ENCODE data around the gene TNP2.

Gene TNP2

DNA sequence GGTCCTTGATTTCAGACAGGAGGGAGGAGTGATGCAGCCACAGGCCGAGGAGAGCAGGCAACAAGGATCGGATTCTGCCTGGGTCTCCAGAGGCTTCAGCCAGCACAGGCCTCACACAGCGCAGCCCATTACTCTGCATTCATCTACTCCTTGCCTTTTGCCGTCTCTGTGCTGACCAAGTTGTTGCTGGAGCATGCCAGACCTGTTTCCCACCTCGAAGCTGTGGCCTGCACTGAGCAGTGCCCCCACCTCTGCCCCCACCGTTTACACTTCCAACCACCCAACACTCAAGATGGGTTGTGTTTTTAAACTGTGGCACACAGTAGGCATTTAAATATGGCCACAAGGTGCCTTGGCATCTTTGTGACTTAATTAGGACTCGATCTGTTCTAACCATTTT lies 5.8 kb upstream of the TNP2 start:
- Mint-ChIP-seq H3K4me3 (no peak overlapping the region), H3K4me1 (no peaks in the 10 kb centered on the region), H3K9me3 (no peaks in the 10 kb centered on the region), H3K27me3 (no peaks in the 10 kb centered on the region), H3K36me3 (ENCODE audit: low read depth) (no peaks in the 10 kb centered on the region), H3K27ac (no peak overlapping the region)
- ATAC-seq (no peak), DNase-seq (no peak)

DNA sequence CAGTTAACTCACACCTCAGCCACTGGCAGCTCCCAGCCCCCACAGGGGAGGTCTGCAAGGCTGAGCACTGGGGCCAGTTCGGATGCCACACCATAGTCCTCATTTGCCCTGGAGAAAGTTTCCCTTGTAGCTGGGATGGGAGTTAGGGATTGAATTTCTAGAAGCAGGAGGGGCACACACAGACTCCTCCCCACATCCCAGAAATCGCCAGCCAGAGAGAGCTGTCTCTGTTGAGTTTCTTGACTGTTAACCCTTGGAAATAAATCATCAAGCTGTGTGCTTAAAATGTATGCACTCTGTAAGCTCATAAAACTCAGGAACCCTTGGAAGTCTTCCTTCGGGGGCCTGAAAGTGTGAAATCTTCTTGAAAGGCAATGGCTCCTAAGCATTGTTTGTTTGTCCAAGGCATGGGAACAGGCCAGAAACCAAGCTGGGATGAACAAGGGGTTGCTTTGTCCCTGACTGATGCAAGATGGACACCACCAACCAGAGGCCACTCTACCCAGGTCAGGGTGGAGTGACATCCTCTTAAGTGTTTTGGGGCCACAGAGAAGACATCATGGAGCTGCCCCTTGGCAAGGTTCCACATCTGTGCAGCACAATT lies 4.7 kb upstream of the TNP2 start:
- ATAC-seq, result no peak
- Mint-ChIP-seq H3K27me3 (no peaks in the 10 kb centered on the region), H3K4me1 (no peaks in the 10 kb centered on the region), H3K4me3 (no peak overlapping the region), H3K9me3 (no peaks in the 10 kb centered on the region), H3K36me3 (ENCODE audit: low read depth) (no peaks in the 10 kb centered on the region), H3K27ac (no peak overlapping the region)
- no peak for DNase-seq

DNA sequence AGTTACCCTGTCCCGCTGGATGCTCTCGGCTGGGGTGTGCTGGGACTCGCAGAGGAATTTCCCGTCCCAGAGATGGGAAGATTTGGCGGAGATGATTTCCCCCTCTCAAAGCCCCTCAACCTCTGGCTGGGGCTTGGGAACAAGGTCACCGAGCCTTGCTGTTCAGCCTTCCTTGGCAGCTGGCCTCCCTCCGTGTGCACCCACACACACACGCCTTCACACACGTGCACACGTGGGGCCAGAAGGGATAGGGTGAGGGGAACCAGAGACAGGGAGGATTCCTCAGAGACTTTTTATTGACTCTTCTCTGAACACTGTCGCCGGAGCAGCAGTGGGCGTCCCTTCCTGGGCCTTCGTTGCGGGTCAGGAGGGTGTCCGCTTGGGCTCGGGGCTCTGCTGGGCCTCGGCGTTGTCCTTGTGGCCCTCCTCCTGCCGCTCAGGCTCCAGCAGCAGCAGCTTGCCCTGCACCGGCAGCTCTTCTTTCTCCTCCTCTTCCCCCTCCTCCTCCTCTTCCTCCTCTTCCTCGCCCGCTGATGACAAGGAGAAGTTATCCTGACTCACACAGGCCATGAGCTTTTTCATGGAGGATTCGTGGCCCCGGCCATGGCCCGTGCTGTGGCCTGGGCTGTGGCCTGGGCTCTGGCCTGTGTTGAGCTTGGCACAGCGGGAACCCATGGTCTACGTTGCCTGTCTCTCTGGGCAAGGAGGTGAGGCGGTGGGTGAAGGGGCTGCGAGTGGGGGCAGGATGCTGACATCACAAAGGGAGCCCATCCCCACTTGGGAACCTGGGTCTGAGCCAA lies 4.0 kb upstream of the TNP2 start, which contains the start of gene PRM3:
Gene PRM3 (minus strand): TSS at position 709 of the 800 bp plus-strand sequence. CDS start 34 bp downstream, at position 675.
- Mint-ChIP-seq H3K4me1 (no peaks in the 10 kb centered on the region), H3K9me3 (no peaks in the 10 kb centered on the region), H3K4me3 (no peak within 1 kb of the TSS), H3K27ac (no peak within 1 kb of the TSS), H3K27me3 (no peaks in the 10 kb centered on the region), H3K36me3 (ENCODE audit: low read depth) (no peaks in the 10 kb centered on the region)
- no peak for ATAC-seq
- no peak for DNase-seq

DNA sequence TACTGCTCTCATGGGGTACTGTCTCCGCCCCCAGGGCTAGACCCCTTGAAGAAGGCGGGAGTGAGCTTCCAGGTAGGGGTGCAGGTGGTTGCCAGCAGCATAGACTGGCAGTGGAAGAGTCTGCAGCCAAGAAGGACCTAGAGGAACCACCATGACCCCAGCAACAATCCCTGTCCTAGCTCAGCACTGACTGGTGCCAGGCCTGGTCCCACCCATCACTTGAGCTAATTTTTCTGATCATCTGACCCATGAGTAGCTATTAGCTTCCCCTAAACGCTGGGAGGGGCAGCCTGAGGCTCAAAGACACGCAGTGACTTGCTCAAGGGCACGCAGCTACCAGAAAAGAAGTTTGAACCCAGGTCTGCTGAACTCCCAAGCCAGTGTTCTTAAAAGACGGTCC lies 3.4 kb upstream of the TNP2 start:
- Mint-ChIP-seq H3K4me3 (no peak overlapping the region), H3K27me3 (no peaks in the 10 kb centered on the region), H3K36me3 (ENCODE audit: low read depth) (no peaks in the 10 kb centered on the region), H3K4me1 (no peaks in the 10 kb centered on the region), H3K27ac (no peak overlapping the region), H3K9me3 (no peaks in the 10 kb centered on the region)
- no peak for DNase-seq
- ATAC-seq, result peak; percentile 7

DNA sequence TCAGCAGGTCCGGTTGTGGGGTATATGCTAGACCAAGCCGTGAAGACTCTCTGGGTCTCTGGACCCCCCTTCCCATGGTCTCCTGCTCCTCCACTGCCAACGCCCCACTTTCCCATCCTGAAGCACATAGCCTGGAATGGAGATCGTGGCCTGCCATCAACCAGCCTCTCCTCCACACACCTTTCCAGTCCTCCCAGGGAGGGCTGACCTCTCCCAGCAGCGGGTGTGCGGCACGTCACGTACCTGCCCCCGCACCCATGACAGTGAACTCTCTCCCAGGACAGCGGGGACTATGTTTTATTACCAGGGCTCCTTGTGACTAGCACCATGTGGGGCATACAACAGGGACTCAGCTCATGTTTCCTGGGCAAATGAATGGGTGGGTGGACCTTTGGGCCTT lies 2.5 kb upstream of the TNP2 start:
- no peak overlapping the region for H3K27ac Mint-ChIP-seq
- DNase-seq (no peak), ATAC-seq (no peak)
- no peaks in the 10 kb centered on the region for H3K4me1 Mint-ChIP-seq
- no peaks in the 10 kb centered on the region for H3K27me3 Mint-ChIP-seq
- no peaks in the 10 kb centered on the region for H3K36me3 Mint-ChIP-seq (ENCODE audit: low read depth)
- no peak overlapping the region for H3K4me3 Mint-ChIP-seq
- H3K9me3 Mint-ChIP-seq, result no peaks in the 10 kb centered on the region

DNA sequence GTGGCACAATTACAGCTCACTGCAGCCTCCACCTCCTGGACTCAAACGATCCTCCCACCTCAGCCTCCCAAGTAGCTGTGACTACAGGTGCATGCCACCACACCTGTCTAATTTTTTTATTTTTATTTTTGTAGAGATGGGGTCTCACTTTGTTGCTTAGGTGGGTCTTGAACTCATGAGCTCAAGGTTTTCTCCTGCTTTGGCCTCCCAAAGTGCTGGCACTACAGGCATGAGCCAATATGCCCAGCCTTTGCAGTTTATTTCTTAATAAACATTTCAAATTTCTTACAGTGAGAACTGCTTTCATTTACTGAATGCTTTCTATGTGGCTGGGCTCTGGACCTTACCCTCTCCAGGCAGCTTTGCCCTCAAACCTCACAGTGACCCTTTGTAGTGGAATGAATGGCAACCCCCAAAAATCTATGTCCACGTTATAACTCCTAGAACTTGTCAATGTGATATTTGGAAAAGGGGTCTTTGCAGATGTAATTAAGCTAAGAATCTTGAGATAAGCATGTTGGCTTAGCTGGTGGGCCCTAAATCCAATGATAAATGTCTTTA lies 1.6 kb upstream of the TNP2 start:
- DNase-seq (no peak), ATAC-seq (no peak)
- no peaks in the 10 kb centered on the region for H3K9me3 Mint-ChIP-seq
- H3K4me3 Mint-ChIP-seq, result no peak overlapping the region
- no peaks in the 10 kb centered on the region for H3K4me1 Mint-ChIP-seq
- no peak overlapping the region for H3K27ac Mint-ChIP-seq
- no peaks in the 10 kb centered on the region for H3K36me3 Mint-ChIP-seq (ENCODE audit: low read depth)
- no peaks in the 10 kb centered on the region for H3K27me3 Mint-ChIP-seq

DNA sequence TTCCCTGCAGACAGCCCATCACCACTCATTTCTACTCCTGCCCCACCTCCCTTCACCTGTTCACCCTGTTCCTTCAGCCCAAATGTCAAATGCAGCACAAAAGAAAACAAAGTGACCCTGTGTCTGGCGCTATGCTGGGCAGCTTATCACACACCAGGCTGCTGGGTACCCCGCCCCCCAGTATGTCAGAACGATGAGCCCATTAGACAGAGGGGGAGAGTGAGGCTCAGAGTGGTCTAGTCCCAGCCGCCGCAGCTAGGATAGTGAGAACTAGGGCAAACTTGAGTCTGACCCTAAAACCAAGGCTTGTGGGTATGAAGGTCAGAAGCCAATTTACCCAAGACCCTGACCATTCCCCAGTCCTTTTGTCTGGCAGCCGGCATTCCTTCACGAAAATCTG lies 4.0 kb downstream of the TNP2 start:
- H3K36me3 Mint-ChIP-seq (ENCODE audit: low read depth), result no peaks in the 10 kb centered on the region
- no peaks in the 10 kb centered on the region for H3K9me3 Mint-ChIP-seq
- peaks cover 4% of the 10 kb centered on the region for H3K27me3 Mint-ChIP-seq
- DNase-seq (no peak), ATAC-seq (no peak)
- peaks cover 26% of the 10 kb centered on the region for H3K4me1 Mint-ChIP-seq
- H3K4me3 Mint-ChIP-seq, result no peak overlapping the region
- no peak overlapping the region for H3K27ac Mint-ChIP-seq

DNA sequence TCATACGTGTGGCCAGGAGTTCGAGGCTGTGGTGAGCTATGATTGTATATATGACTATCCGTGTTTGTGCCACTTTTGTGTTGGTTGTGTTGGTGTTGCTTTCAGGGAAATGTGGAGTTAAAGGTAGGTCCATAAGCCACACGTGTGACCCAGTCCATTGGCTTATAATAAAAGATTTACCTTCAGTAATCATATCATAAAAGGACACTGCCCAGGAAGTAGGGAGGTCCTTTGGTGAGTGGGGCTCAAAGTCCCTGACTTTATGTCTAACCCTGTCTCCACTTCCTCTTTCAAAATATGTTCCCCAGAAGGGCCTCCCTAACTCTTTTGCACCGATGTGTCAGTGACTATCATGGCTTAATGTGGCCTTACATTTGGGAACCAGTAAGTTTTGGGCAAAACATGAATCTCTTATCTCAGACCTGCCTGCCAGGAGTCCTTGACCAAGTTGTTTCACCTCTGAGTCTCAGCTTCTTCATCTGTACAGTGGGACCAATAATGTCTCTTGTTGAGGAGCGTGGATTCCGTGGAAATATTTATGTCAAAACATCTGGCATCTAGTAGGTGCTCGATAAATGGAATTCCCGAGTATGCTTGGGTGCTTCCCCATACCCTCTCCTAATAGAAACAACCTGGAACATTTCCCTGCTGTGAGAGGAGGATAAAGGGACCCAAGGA lies 4.8 kb downstream of the TNP2 start:
- DNase-seq, result no peak
- no peaks in the 10 kb centered on the region for H3K36me3 Mint-ChIP-seq (ENCODE audit: low read depth)
- no peak for ATAC-seq
- peaks cover 29% of the 10 kb centered on the region for H3K4me1 Mint-ChIP-seq
- no peak overlapping the region for H3K4me3 Mint-ChIP-seq
- peaks cover 4% of the 10 kb centered on the region for H3K27me3 Mint-ChIP-seq
- no peaks in the 10 kb centered on the region for H3K9me3 Mint-ChIP-seq
- H3K27ac Mint-ChIP-seq, result peak overlapping the region; percentile 64

DNA sequence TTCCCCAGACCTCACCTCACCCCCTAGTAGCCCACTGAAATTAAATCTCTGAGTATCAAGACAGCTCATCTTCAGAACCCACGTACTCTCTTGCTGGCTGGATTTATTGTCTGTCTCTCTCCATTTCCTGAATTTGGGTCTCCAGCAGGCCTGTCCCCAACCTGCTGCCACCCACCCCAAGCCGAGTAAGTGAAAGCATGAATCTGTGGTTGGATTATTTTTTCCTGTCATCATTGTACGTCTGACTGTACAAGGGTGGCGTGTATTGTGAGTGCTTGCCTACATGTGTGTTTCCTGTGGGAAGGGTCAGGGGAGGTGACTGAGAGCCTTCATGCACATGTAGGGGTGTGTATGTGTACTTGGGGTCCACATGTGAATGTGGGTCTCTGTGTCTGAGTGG lies 5.4 kb downstream of the TNP2 start:
- peak; percentile 52 for DNase-seq
- Mint-ChIP-seq H3K4me1 (peaks cover 34% of the 10 kb centered on the region), H3K4me3 (no peak overlapping the region)

DNA sequence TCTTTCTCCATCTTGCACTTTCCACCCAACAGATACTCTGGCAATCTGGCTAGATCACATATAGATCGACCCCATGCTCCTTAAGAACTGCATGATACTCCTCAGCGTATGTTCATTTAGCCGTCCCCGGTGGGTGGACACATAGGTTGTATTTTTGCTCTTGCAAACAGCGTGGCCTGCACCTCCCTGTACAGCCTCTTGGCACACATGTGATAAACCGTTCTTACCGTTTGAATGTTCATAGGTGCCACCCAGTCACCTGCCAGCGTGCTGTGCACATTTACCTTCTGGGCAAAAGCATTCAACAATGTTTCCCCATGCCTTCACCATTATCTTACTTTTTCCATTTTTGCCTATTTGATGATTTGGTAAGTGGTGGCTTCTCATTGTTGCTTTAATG lies 6.2 kb downstream of the TNP2 start:
- H3K27ac Mint-ChIP-seq, result peak overlapping the region; percentile 40

More for the DNA sequence above, 5.4 kb downstream of the TNP2 start:
- peak overlapping the region; percentile 64 for H3K27ac Mint-ChIP-seq
- peak; percentile 90 for ATAC-seq
- no peaks in the 10 kb centered on the region for H3K9me3 Mint-ChIP-seq
- H3K36me3 Mint-ChIP-seq (ENCODE audit: low read depth), result no peaks in the 10 kb centered on the region
- peaks cover 4% of the 10 kb centered on the region for H3K27me3 Mint-ChIP-seq

DNA sequence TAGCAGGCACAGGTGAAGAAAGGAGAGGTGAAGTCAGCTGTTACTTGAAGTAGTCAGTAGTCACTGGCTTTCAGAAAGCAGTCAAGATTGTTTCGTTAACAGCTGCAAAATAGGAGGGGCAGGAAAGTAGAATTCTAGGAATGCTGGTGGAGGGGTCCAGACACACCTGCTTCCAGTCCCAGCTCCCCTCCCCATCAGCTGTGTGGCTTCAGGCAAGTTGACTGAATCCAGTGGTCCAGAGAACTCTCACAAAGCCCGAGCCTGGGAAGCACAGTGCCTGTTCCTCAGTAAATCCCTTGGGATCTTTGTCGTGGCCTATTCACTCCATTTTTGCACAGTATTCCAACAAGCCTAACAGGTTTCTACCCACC lies 8.5 kb downstream of the TNP2 start:
- Mint-ChIP-seq H3K9me3 (no peaks in the 10 kb centered on the region), H3K4me1 (peaks cover 55% of the 10 kb centered on the region), H3K27ac (no peak overlapping the region), H3K36me3 (ENCODE audit: low read depth) (no peaks in the 10 kb centered on the region), H3K27me3 (peaks cover 4% of the 10 kb centered on the region), H3K4me3 (no peak overlapping the region)
- ATAC-seq (no peak), DNase-seq (no peak)

More for the DNA sequence above, 6.2 kb downstream of the TNP2 start:
- Mint-ChIP-seq H3K4me1 (peaks cover 41% of the 10 kb centered on the region), H3K9me3 (no peaks in the 10 kb centered on the region), H3K36me3 (ENCODE audit: low read depth) (no peaks in the 10 kb centered on the region), H3K4me3 (no peak overlapping the region), H3K27me3 (peaks cover 4% of the 10 kb centered on the region)
- DNase-seq, result no peak
- ATAC-seq, result no peak

DNA sequence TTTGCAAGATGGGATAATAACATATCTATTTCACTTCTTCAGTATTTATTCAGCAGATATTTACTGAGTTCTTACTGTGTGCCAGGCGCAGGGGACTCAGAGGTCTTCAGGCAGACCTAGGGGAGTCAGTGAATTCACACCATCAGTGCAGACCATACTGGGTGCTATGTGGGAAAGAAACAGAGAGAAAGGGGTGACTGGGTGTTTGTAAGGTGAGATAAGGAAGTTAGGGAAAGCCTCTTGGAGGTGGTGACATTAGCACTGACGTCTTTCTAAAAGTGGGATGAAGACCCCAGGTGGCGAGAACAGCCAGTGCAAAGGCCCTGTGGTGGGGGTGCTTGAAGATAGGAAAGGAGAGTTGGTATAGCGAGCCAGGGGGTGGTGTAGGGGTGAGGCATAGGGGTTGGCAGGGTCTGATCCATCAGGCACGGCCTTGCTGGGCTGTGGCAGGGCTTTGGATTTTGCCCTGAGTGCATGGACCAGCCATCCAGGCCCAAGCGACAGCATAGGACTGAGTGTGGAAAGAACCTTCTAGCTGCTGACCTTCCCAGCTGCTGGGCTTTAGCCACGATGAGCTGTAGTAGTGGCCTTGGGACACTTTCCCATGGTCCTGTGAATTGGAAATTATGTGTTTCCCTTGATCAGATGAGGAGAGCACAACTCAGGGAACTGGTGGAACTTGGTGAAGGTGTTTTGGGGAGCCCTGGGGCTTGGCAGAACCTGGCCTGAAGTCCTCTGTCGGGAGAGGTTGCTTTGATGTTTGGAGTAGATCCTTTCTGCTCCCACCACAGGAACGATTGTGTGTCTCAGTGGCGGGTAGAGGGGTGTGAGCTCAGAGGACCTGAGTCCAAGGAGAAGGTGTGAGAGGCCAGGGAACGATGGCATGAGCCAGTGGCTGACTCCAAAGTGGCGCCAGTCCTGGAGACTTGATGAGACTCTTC lies 9.2 kb downstream of the TNP2 start:
- H3K27me3 Mint-ChIP-seq, result peaks cover 4% of the 10 kb centered on the region
- H3K27ac Mint-ChIP-seq, result no peak overlapping the region
- no peak for ATAC-seq
- no peak for DNase-seq
- H3K4me1 Mint-ChIP-seq, result peaks cover 55% of the 10 kb centered on the region
- H3K9me3 Mint-ChIP-seq, result no peaks in the 10 kb centered on the region
- H3K36me3 Mint-ChIP-seq (ENCODE audit: low read depth), result peaks cover 1% of the 10 kb centered on the region
- H3K4me3 Mint-ChIP-seq, result no peak overlapping the region

DNA sequence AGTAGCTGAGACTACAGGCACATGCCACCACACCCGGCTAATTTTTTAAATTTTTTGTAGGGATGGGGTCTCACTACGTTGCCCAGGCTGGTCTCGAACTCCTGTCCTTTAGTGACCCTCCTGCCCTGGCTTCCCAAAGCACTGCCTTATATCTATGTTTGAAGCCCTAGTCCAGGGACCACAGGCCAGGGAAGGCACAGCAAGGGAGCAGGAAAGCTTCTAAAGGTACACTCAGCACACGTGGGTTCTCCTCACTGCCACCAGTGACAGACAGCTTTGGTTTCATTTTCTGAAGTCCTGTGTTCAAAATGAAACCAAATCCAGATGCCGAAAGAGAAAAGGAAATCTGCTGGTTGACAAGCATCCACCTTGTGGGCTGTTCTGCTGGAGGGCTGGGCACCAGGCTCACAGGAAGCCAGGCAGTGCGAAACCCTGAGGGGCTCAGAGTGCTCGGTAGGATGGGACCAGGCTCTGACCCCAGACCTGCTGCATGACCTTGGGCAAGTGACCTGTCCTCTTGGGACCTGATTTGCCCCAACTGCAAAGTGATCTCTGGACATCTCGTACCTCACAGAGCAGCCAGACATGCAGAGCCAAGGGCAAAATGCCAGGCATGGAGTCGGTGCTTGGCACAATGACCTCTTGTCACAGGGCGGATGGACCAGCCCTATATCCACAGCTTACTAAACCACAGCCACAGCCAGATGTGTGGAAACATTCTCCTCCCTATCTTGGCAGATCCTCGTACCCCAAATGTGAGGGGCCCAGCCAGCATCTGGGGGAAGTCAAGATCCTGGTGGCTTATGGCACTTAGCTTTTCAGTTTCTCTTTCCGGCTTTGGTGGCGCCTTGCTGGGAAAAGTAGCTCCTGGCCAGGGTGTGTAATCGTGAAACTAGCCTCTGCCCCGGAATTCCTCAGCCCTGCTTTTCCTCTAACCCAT lies 10.3 kb downstream of the TNP2 start:
- ATAC-seq (peak; percentile 5), DNase-seq (no peak)
- H3K27me3 Mint-ChIP-seq, result peaks cover 4% of the 10 kb centered on the region
- peak overlapping the region; percentile 52 for H3K4me3 Mint-ChIP-seq
- no peaks in the 10 kb centered on the region for H3K9me3 Mint-ChIP-seq
- H3K36me3 Mint-ChIP-seq (ENCODE audit: low read depth), result peaks cover 9% of the 10 kb centered on the region
- H3K27ac Mint-ChIP-seq, result peak overlapping the region; percentile 79
- peaks cover 46% of the 10 kb centered on the region for H3K4me1 Mint-ChIP-seq
